Panc1 (cell line): ENCODE data around the gene TAC3. TPM values are rescaled to one million over a fixed set of nuclear protein-coding genes. Genes with fewer than 3 reads are reported as not detected.
"Not testable (repeated sequence)": the region's sequence is repeated elsewhere in the genome, so short reads cannot be mapped to it uniquely, and the experiment has no call there.

Experiments used
- ATAC-seq: fragments of 200-7000 bp; cut with Tn5 transposase; 2 replicates; pipeline ENCODE4 v1.9.1; 2020; ENCODE audit warnings: mild to moderate bottlenecking, moderate library complexity
- BruUV-seq: library from RNA; stranded (reverse); fragments of 400-500 nt; replicated peaks from 2 replicates; lab custom pipeline; 2021; lab: Mats Ljungman, UMichigan
- CTCF ChIA-PET: fragments of 300-600 bp; sonication (Branson Sonifier 250); formaldehyde crosslinking; loops from one replicate; lab custom pipeline; 2022; ENCODE audit warnings: antibody characterized with exemption; lab: Charles Lee
- POLR2A ChIA-PET: fragments of 300-600 bp; sonication (Branson Sonifier 250); formaldehyde crosslinking; loops from one replicate; lab custom pipeline; 2022; ENCODE audit warnings: antibody characterized with exemption; lab: Charles Lee
- DNase-seq: peaks from one replicate; pipeline ENCODE4 v3.0.0-alpha.2; 2010; ENCODE audit warnings: low read depth, low spot score
- H3K27ac ChIP-seq: 2 replicates; pipeline ENCODE4 v1.5.1; 2011; ENCODE audit warnings: mild to moderate bottlenecking, low read length, inconsistent platforms
- H3K27me3 ChIP-seq: fragments of 200-500 bp; sonication (Bioruptor generic); 2 replicates; pipeline ENCODE4 v1.6.0; 2014; ENCODE audit warnings: low read length, inconsistent platforms; ENCODE audit not compliant: control insufficient read depth, insufficient read depth
- H3K36me3 ChIP-seq: fragments of 200-500 bp; sonication (Bioruptor generic); 2 replicates; pipeline ENCODE4 v1.5.1; 2014; ENCODE audit warnings: inconsistent platforms, mild to moderate bottlenecking, low read length, moderate library complexity; ENCODE audit not compliant: control insufficient read depth, insufficient read depth
- H3K4me1 ChIP-seq: 2 replicates; pipeline ENCODE4 v1.5.1; 2011; ENCODE audit warnings: inconsistent platforms, mild to moderate bottlenecking, low read length, moderate library complexity; ENCODE audit not compliant: control insufficient read depth, insufficient read depth
- H3K4me3 ChIP-seq, 2 experiments: 2 replicates each; pipeline ENCODE4 v1.5.1; 2011 to 2012; ENCODE audit warnings: low read depth in 2 of 2, low read length in 2 of 2, mild to moderate bottlenecking in 2 of 2, inconsistent platforms in 1 of 2, moderate library complexity in 1 of 2
- H3K9me3 ChIP-seq: fragments of 200-500 bp; sonication (Bioruptor generic); 2 replicates; pipeline ENCODE4 v1.5.1; 2014; ENCODE audit warnings: low read depth, mild to moderate bottlenecking, inconsistent platforms, low read length, moderate library complexity; ENCODE audit not compliant: control insufficient read depth, insufficient read depth
- POLR2AphosphoS5 ChIP-seq: IDR thresholded peaks from 2 replicates; pipeline ENCODE4 v1.6.1; 2012; ENCODE audit warnings: mild to moderate bottlenecking, low read depth, low read length, moderate library complexity
- REST ChIP-seq, 2 experiments: IDR thresholded peaks; 2 replicates each; pipeline ENCODE4 v1.6.1; 2011 to 2012; ENCODE audit warnings: low read depth in 2 of 2, control low read depth in 1 of 2, low read length in 1 of 2, mild to moderate bottlenecking in 1 of 2, moderate library complexity in 1 of 2; ENCODE audit not compliant: insufficient read depth in 1 of 2
- SIN3A ChIP-seq: IDR thresholded peaks from 2 replicates; pipeline ENCODE4 v1.6.1; 2012; ENCODE audit warnings: low read depth, mild to moderate bottlenecking, low read length, moderate library complexity, borderline replicate concordance; ENCODE audit not compliant: insufficient read depth
- TCF7L2 ChIP-seq: IDR thresholded peaks from 2 replicates; pipeline ENCODE4 v1.6.1; 2011; ENCODE audit warnings: mild to moderate bottlenecking, low read depth, low read length, inconsistent platforms
- in situ Hi-C: cut with HindIII; loops from 2 replicates; pipeline ENCODE4 v1.10.0; 2016; ENCODE audit warnings: low sequenced_read_pairs, low pct_unique_long_range_greater_than_20kb
- intact Hi-C: fragments of 100-400 bp; cut with micrococcal nuclease; formaldehyde crosslinking; loops from one replicate; pipeline ENCODE4 v1.10.0; 2022; ENCODE audit not compliant: unreplicated experiment
- total RNA-seq: library from RNA; stranded (reverse); gene quantifications from one replicate; pipeline ENCODE4 v1.2.1, GENCODE V29; 2021; ENCODE audit not compliant: unreplicated experiment
- TF ChIP-seq, protein P1 (sequence below): fragments of 450-650 bp; IDR thresholded peaks from 2 replicates; pipeline ENCODE4 v1.5.1; 2017; ENCODE audit warnings: mild to moderate bottlenecking

The TAC3 gene
- total RNA-seq, 1 experiment from 2014 or later, result not detected

DNA sequence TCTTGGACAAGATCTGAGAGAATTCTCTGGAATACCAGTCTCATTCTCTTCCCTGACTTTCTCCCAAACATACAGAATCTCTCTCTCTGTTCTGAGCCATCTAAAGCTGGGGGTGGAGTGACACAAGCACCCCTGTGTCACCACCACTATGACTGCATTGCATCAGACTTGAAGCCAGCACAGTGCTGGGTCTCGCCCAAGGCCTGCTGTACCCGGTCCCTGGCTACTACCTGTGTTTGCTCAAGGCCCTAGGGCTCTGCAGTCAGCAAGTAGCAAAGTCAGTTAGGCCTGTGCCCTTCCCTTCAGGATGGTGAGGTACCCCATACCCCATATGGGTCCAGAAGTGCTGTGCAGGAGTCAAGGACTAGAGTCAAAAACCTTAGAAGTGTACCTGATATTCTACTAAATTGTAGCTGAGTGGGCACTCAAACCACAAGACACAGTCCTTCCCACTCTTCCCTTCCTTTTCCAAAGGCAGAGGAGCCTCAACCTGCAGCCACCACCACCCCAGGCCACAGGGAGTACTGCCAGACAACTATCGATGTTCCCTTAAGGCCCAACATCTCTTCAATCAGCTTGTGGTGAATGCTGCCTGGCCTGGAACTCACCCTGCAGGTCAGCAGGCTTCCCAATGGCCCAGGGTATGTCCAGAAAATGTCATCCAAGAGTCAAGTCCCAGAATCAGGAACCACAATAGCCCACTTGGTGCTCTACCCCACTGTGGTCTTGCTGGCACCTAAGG, 37.8 kb downstream of the TAC3 start:
- no peak for TF ChIP-seq TCF7L2
- no peak for TF ChIP-seq SIN3A
- TF ChIP-seq REST (IDR thresholded peaks at IDR 0.05; ENCODE audit: insufficient read depth in 1 of 2, low read depth in 2 of 2, low read length in 1 of 2), result no peak
- TF ChIP-seq, protein P1, sequence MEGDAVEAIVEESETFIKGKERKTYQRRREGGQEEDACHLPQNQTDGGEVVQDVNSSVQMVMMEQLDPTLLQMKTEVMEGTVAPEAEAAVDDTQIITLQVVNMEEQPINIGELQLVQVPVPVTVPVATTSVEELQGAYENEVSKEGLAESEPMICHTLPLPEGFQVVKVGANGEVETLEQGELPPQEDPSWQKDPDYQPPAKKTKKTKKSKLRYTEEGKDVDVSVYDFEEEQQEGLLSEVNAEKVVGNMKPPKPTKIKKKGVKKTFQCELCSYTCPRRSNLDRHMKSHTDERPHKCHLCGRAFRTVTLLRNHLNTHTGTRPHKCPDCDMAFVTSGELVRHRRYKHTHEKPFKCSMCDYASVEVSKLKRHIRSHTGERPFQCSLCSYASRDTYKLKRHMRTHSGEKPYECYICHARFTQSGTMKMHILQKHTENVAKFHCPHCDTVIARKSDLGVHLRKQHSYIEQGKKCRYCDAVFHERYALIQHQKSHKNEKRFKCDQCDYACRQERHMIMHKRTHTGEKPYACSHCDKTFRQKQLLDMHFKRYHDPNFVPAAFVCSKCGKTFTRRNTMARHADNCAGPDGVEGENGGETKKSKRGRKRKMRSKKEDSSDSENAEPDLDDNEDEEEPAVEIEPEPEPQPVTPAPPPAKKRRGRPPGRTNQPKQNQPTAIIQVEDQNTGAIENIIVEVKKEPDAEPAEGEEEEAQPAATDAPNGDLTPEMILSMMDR, result no peak
- TF ChIP-seq POLR2AphosphoS5, result no peak
- H3K4me1 ChIP-seq, result no peaks in the 10 kb centered on the region
- DNase-seq, result no peak
- H3K27me3 ChIP-seq, result no peaks in the 10 kb centered on the region
- intact Hi-C loops, result no loop called here
- POLR2A ChIA-PET, result no interaction called here
- no peak overlapping the region for H3K27ac ChIP-seq
- no TSS peak for BruUV-seq
- in situ Hi-C loops, result no loop called here
- H3K36me3 ChIP-seq, result no peaks in the 10 kb centered on the region
- no peaks in the 10 kb centered on the region for H3K9me3 ChIP-seq
- ATAC-seq, result no peak
- H3K4me3 ChIP-seq, result no peak overlapping the region
- CTCF ChIA-PET, result no interaction called here

GRCh38 chr12:56977361-56977760, 39.0 kb downstream of the TAC3 start:
- H3K27me3 ChIP-seq, H3K36me3 ChIP-seq, H3K4me3 ChIP-seq, ATAC-seq, POLR2A ChIA-PET, DNase-seq, intact Hi-C loops, CTCF ChIA-PET, in situ Hi-C loops, BruUV-seq, H3K27ac ChIP-seq, H3K9me3 ChIP-seq, H3K4me1 ChIP-seq: not testable (repeated sequence)

GRCh38 chr12:56974224-56974623, 42.1 kb downstream of the TAC3 start:
- H3K27me3 ChIP-seq, DNase-seq, in situ Hi-C loops, H3K36me3 ChIP-seq, BruUV-seq, ATAC-seq, H3K4me1 ChIP-seq, intact Hi-C loops, H3K4me3 ChIP-seq, POLR2A ChIA-PET, CTCF ChIA-PET, H3K27ac ChIP-seq, H3K9me3 ChIP-seq: not testable (repeated sequence)

GRCh38 chr12:56968910-56969309, 47.4 kb downstream of the TAC3 start:
- POLR2A ChIA-PET, in situ Hi-C loops, BruUV-seq: not testable (repeated sequence)

DNA sequence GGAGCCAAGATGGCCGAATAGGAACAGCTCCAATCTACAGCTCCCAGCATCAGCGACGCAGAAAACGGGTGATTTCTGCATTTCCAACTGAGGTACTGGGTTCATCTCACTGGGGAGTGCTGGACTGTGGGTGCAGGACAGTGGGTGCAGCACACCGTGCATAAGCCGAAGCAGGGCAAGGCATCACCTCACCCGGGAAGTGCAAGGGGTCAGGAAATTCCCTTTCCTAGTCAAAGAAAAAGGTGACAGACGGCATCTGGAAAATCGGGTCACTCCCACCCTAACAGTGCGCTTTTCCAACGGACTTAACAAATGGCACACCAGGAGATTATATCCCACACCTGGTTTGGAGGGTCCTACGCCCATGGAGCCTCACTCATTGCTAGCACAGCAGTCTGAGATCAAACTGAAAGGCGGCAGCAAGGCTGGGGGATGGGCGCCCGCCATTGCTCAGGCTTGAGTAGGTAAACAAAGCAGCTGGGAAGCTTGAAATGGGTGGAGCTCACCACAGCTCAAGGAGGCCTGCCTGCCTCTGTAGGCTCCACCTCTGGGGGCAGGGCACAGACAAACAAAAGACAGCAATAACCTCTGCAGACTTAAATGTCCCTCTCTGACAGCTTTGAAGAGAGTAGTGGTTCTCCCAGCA, 50.2 kb downstream of the TAC3 start:
- H3K9me3 ChIP-seq, BruUV-seq, H3K27me3 ChIP-seq, DNase-seq, H3K4me1 ChIP-seq, in situ Hi-C loops, H3K27ac ChIP-seq, ATAC-seq, H3K4me3 ChIP-seq, H3K36me3 ChIP-seq, POLR2A ChIA-PET, CTCF ChIA-PET, intact Hi-C loops: not testable (repeated sequence)

More at GRCh38 chr12:56968910-56969309, 47.4 kb downstream of the TAC3 start:
- H3K27ac ChIP-seq, ATAC-seq, CTCF ChIA-PET, H3K27me3 ChIP-seq, H3K9me3 ChIP-seq, DNase-seq, intact Hi-C loops, H3K4me1 ChIP-seq, H3K36me3 ChIP-seq, H3K4me3 ChIP-seq: not testable (repeated sequence)
